CD4-positive, alpha-beta T cell treated with Interleukin-2 at 100 ng/mL for 4 hours (primary cell): Measurements from ENCODE around the gene GAP43.

Source experiments
- DNase-seq: peaks from one replicate; pipeline ENCODE4 v3.0.0-alpha.2; 2020; ENCODE audit warnings: low spot score

The GAP43 gene

GRCh38 chr3:115623044-115623868, at the start of gene GAP43:
GAP43 (plus strand) TSS chr3:115623510; CDS start chr3:115623690, 180 bp downstream.
- no peak for DNase-seq

- DNase-seq: no peak
These were observed 46.9 kb upstream of the GAP43 start for GRCh38 chr3:115576325-115576875.

GRCh38 chr3:115577000-115577399, 46.3 kb upstream of the GAP43 start:
- no peak for DNase-seq

GRCh38 chr3:115578331-115578730, 45.0 kb upstream of the GAP43 start:
- DNase-seq: no peak

GRCh38 chr3:115580566-115580965, 42.7 kb upstream of the GAP43 start:
- no peak for DNase-seq

GRCh38 chr3:115581362-115582135, 41.8 kb upstream of the GAP43 start:
- DNase-seq: no peak

GRCh38 chr3:115588201-115589115, 34.9 kb upstream of the GAP43 start:
- no peak for DNase-seq

- DNase-seq: no peak
These were observed 32.4 kb upstream of the GAP43 start for GRCh38 chr3:115590873-115591272.

- no peak for DNase-seq
These were observed 27.6 kb upstream of the GAP43 start for GRCh38 chr3:115595611-115596275.

- no peak for DNase-seq
These were observed 25.1 kb upstream of the GAP43 start for GRCh38 chr3:115598216-115598615.

- no peak for DNase-seq
These were observed 21.1 kb upstream of the GAP43 start for GRCh38 chr3:115602194-115602593.

GRCh38 chr3:115611630-115612029, 11.7 kb upstream of the GAP43 start:
- DNase-seq: no peak

- no peak for DNase-seq
These were observed 8.1 kb upstream of the GAP43 start for GRCh38 chr3:115615001-115615814.

- DNase-seq: no peak
These were observed 6.8 kb upstream of the GAP43 start for GRCh38 chr3:115616461-115616860.

- no peak for DNase-seq
These were observed 5.7 kb upstream of the GAP43 start for GRCh38 chr3:115617591-115617990.

GRCh38 chr3:115624029-115624741, 875 bp downstream of the GAP43 start:
- DNase-seq: no peak

- no peak for DNase-seq
These were observed 1.6 kb downstream of the GAP43 start for GRCh38 chr3:115624901-115625300.

GRCh38 chr3:115626006-115626409, 2.7 kb downstream of the GAP43 start:
- no peak for DNase-seq

- no peak for DNase-seq
These were observed 3.4 kb downstream of the GAP43 start for GRCh38 chr3:115626721-115627120.
